RWPE1 (cell line): Measurements from ENCODE around the gene CAMKK2.
"Not testable (repeated sequence)": the region's sequence is repeated elsewhere in the genome, so short reads cannot be mapped to it uniquely, and the experiment has no call there.

Experiments
- CTCF ChIA-PET: fragments of 350-600 bp; sonication (Branson Sonifier 250); formaldehyde crosslinking; extraction: SDS; loops from one replicate; lab custom pipeline; 2021; lab: Yijun Ruan, JAX
- POLR2A ChIA-PET: fragments of 400-600 bp; formaldehyde crosslinking; extraction: SDS; loops from one replicate; lab custom pipeline; 2020; ENCODE audit warnings: antibody characterized with exemption; ENCODE audit not compliant: low non-redundant PET; lab: Yijun Ruan, JAX
- DNase-seq: peaks from one replicate; pipeline ENCODE4 v3.0.0; 2012; ENCODE audit warnings: low spot score
- H3K27ac ChIP-seq: fragments of 450-650 bp; 2 replicates; pipeline ENCODE4 v1.5.1; 2017
- CTCF ChIP-seq: fragments of 450-650 bp; conservative IDR thresholded peaks from 2 replicates; pipeline ENCODE4 v1.5.1; 2017; ENCODE audit warnings: low read depth, mild to moderate bottlenecking

The CAMKK2 gene

GRCh38 chr12:121323908-121324307 lies 27.4 kb upstream of the CAMKK2 start:
- TF ChIP-seq CTCF = no peak
- H3K27ac ChIP-seq = no peak overlapping the region
- DNase-seq = no peak
- ChIA-PET CTCF (interaction anchor here (0.7 kb wide), 1 partner anchor 11 kb away, joined by 4 read pairs; no protein-coding TSS in a partner anchor), POLR2A (no interaction called here)

- H3K27ac ChIP-seq = no peak overlapping the region
- CTCF ChIA-PET = interaction anchor here (1.1 kb wide), 1 partner anchor 17 kb away, joined by 4 read pairs; no protein-coding TSS in a partner anchor
- POLR2A ChIA-PET = interaction anchor here (0.6 kb wide), 1 partner anchor 34 kb away, joined by 3 read pairs; the partner anchor contains the start of gene ANAPC5
Measured at GRCh38 chr12:121318121-121318520, 21.6 kb upstream of the CAMKK2 start.

GRCh38 chr12:121314431-121314830 lies 17.9 kb upstream of the CAMKK2 start:
- CTCF ChIA-PET = no interaction called here
- POLR2A ChIA-PET = no interaction called here
- no peak for DNase-seq
- no peak for TF ChIP-seq CTCF
- no peak overlapping the region for H3K27ac ChIP-seq

More at GRCh38 chr12:121318121-121318520, 21.6 kb upstream of the CAMKK2 start:
- DNase-seq = no peak
- no peak for TF ChIP-seq CTCF

- CTCF ChIA-PET, DNase-seq, H3K27ac ChIP-seq, POLR2A ChIA-PET: not testable (repeated sequence)
Measured at GRCh38 chr12:121310231-121310630, 13.7 kb upstream of the CAMKK2 start.

GRCh38 chr12:121307397-121307796 lies 10.9 kb upstream of the CAMKK2 start:
- H3K27ac ChIP-seq, DNase-seq, POLR2A ChIA-PET: not testable (repeated sequence)
- CTCF ChIA-PET = interaction anchor here (0.5 to 0.6 kb wide), 2 partner anchors 22 to 159 kb away, joined by 3 read pairs; no protein-coding TSS in a partner anchor

DNA sequence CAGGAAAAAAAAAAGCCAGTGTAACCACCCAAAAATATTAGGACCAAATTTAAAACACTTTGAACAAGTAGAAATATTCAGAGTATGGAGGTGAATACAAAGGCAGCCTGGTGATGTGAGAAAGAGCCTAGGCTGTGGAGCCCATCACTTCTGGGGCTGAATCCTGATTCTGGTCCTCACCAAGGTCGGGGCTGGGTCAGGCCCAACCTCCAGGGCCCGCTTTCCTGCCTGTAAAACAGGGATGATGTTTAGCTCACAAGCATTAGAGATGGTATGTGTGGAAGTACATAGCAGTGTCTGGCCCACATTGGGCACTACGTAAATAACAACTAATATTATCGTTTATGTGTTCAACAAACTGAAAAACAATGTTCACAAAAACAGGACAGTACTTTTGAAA lies 7.8 kb upstream of the CAMKK2 start:
- ChIA-PET CTCF (no interaction called here), POLR2A (no interaction called here)
- TF ChIP-seq CTCF = no peak
- no peak for DNase-seq
- H3K27ac ChIP-seq = no peak overlapping the region

DNA sequence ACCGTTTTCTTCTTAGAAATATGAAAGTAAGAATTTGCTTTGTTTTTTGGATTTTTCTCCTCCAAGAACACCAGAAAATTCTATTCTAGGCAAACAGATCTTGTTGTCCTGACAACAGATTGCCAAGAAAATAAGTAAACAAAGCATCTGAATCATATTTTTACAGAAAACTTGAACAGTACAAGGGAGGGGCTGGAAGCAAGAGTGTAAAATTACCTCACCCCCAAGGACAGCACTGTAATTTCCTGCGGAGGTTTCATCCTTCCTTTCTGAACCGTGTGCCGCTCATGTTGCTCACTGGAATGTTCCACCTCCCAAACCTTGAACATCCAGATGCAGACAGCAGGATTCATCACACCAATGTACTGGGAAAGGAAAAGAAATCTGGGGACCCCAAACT lies 5.4 kb upstream of the CAMKK2 start:
- H3K27ac ChIP-seq = no peak overlapping the region
- ChIA-PET POLR2A (no interaction called here), CTCF (no interaction called here)
- no peak for TF ChIP-seq CTCF
- DNase-seq = no peak
